WI38 (cell line): Measurements from ENCODE around the gene TCF7.

Source experiments
- H3K4me3 ChIP-seq: 2 replicates; pipeline ENCODE4 v1.5.1; 2011; ENCODE audit warnings: low read depth, mild to moderate bottlenecking, control low read depth, low read length
- TF ChIP-seq, protein P1 (sequence below): IDR thresholded peaks from 2 replicates; pipeline ENCODE4 v1.5.1; 2012; ENCODE audit warnings: low read depth, mild to moderate bottlenecking, control low read depth, low read length

TCF7 gene

DNA sequence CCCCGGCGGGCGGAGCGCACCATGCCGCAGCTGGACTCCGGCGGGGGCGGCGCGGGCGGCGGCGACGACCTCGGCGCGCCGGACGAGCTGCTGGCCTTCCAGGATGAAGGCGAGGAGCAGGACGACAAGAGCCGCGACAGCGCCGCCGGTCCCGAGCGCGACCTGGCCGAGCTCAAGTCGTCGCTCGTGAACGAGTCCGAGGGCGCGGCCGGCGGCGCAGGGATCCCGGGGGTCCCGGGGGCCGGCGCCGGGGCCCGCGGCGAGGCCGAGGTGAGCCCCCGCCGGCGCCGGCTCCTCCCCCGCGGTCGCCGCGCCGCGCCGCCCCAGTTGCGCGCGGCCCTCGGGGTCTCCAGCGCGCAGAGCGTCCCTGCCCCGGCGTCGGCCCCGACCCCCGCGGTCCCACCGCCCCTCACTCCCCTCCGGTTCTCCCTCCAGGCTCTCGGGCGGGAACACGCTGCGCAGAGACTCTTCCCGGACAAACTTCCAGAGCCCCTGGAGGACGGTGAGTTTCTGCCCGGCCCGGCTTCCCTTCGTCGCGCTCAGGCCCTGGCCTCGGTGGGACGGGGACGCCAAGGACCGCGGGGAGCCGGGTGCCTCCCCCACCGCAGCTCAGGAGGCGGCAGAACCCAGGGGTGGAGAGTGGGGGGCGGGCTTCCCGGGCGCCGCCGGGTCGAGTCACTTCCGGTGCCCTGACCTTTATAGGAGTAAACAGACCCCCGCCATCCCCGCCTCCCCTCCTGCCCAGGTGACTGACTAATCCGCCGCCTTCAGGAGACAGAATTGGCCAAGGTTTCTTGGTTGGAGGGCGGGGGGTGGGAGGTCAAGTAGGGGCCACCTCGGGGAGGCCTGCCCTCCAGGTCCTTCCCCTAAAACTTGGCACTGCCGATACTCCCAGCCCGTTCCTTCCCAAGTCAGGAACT lies 665 bp downstream of the TCF7 start:
- H3K4me3 ChIP-seq = peak overlapping the region; percentile 42
- TF ChIP-seq, protein P1, sequence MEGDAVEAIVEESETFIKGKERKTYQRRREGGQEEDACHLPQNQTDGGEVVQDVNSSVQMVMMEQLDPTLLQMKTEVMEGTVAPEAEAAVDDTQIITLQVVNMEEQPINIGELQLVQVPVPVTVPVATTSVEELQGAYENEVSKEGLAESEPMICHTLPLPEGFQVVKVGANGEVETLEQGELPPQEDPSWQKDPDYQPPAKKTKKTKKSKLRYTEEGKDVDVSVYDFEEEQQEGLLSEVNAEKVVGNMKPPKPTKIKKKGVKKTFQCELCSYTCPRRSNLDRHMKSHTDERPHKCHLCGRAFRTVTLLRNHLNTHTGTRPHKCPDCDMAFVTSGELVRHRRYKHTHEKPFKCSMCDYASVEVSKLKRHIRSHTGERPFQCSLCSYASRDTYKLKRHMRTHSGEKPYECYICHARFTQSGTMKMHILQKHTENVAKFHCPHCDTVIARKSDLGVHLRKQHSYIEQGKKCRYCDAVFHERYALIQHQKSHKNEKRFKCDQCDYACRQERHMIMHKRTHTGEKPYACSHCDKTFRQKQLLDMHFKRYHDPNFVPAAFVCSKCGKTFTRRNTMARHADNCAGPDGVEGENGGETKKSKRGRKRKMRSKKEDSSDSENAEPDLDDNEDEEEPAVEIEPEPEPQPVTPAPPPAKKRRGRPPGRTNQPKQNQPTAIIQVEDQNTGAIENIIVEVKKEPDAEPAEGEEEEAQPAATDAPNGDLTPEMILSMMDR = no peak

DNA sequence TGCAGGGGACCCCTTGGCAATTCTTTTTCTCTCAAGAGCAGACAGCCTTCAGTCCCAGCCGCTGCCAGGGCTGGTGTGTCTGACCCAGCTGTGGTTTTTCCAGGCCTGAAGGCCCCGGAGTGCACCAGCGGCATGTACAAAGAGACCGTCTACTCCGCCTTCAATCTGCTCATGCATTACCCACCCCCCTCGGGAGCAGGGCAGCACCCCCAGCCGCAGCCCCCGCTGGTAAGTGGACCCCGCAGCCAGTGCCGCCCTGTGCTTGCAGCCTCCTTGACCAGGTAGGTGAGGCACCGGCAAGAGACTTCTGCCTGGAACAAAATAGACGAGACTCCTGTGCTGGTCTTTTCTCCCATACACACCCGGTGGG lies 1.3 kb downstream of the TCF7 start:
- H3K4me3 ChIP-seq = no peak overlapping the region
- TF ChIP-seq, protein P1 = no peak

DNA sequence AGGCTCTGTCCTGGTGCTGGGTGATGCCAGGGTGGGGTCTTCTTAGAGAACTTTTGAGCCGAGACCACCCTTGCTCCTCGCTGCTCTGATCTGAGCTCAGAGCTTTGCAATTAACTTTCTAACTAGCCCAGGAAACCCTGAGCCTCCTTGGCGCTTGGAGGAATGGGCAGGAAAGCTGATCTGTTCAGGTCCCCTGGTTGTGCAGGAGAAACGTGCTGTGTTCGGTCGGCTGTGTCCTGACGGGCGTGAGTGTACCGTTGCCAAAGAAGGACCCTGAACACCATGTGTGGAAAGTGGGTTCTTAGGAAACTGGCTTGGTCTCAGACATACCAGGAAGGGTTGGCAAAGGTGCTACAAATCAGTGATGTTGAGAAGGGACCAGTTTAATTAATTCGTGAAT lies 1.8 kb downstream of the TCF7 start:
- H3K4me3 ChIP-seq = no peak overlapping the region

DNA sequence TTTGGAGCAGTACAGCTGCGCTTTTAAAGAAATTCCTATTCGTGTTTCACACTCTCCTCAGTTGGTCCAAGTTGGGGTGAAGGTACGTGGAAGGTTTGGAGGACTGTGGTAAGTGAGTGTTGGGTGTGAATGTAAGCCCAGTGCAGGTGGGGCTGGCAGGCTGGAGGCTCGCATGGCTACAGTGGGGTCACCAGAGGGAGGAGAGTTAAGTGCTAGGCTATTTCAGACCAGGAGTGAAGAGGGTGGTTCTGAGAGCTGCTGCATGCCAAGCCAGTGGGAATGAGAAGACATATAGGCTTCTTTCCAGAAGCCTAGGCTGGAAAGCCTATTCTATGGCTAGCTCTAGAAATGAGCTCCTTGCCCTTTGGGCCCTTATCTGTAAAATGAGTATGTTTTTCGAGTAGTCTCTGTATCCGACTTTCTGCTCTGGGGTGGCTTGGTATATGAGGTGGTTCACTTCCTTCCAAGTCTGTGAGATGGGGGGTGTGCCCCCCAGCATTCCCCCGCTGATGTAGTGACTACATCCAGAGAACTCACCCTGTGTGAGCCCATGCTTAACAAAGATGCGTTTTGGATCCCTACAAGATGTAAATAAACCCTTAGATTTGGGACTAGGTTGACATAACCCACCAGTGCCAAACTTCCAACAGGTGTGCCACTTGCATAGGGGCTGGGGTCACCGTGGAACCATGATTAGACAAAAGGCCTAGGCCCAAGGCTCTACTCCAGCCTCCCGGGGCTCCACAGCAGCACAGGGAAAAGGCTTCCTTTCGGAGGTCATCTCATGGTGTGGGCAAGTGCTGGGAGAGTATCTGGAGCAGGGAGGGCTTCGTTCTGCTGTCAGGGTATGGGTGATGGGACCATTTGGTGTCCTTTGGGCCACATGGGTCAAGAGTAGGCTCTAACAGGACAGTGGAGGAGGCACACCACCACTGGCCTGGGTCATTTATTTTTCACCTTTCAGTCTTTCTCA lies 2.6 kb downstream of the TCF7 start:
- no peak overlapping the region for H3K4me3 ChIP-seq
- TF ChIP-seq, protein P1 = no peak

More for the DNA sequence above, 1.8 kb downstream of the TCF7 start:
- TF ChIP-seq, protein P1 = no peak

DNA sequence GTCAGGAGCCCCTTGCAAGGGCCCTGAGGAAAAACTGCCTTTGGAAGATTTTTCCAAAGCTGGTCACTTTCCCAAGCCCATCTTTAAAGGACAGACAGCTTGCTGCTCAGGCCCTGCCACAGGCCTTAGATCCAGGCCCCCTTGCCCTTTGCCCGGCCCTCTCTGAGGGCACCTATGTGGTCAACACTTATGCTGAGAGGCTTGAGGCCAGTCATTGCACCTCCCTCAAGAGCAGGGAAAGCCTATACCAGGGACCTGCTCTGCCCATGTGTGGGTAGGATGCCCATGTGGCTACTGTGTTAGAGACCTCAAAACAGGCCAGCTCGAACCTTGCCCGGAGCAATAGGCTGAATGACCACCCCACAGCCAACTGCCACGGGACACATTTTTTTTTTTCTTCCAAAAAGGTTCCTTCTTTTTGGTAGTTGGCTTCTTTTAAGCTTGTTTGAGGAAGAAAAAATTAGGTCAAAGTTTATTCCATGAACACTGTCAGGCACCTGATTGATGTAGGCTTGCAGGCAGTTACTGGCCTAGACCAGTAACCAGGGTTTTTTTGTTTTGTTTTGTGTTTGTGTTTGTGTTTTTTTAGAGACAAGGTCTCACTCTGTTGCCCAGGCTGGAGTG lies 3.8 kb downstream of the TCF7 start:
- H3K4me3 ChIP-seq = no peak overlapping the region
- TF ChIP-seq, protein P1 = no peak

DNA sequence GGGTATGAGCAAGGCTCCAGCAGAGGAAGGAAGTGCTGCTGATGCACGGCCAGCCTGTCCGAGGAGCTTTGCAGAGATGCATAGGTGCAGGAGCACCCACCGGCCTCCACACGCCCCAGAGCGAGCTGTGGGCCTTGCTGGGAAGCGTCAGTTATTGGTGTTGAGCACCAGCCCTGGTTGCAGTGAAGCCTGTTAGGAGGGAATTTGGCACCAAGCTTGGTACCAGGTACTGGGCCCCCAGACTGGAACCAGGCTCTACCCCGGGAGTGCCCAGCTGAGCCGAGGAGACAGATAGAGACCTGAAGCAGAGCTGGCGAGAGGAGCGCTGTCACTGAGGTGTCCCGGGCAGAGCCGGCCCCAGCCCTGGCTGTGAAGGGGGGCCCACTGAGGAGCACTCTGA lies 5.2 kb downstream of the TCF7 start:
- TF ChIP-seq, protein P1 = no peak
- H3K4me3 ChIP-seq = no peak overlapping the region
